Spleen (tissue), 11 donors: ENCODE data around the gene KIF2B. TPM values are rescaled to one million over a fixed set of nuclear protein-coding genes. Genes with fewer than 3 reads are reported as not detected.
"Not testable (repeated sequence)": the region's sequence is repeated elsewhere in the genome, so short reads cannot be mapped to it uniquely, and the experiment has no call there.

Source experiments
- DNase-seq: peaks from one replicate; pipeline ENCODE4 v3.0.0-alpha.2; 2020
- H3K27ac ChIP-seq, 8 donors: fragments of 200-600 bp; sonication (generic) in 7 of 8; 1 replicate in 4 of 8; 2 replicates in 4 of 8; pipeline versions ENCODE4 v1.5.0 to v1.8.0; 2016 to 2021; ENCODE audit warnings: inconsistent platforms in 4 of 8, mild to moderate bottlenecking in 4 of 8, moderate library complexity in 1 of 8
- H3K27me3 ChIP-seq, 7 donors: fragments of 200-600 bp; sonication (generic) in 6 of 7; replicated peaks in 1 of 7; 1 replicate in 4 of 7; 2 replicates in 3 of 7; pipeline versions ENCODE4 v1.5.0 to v1.8.0; 2016 to 2021; ENCODE audit warnings: inconsistent platforms in 3 of 7, mild to moderate bottlenecking in 1 of 7
- H3K36me3 ChIP-seq, 6 donors: fragments of 200-600 bp; sonication (generic) in 5 of 6; 1 replicate in 4 of 6; 2 replicates in 2 of 6; pipeline versions ENCODE4 v1.5.0 to v1.8.0; 2016 to 2021; ENCODE audit warnings: inconsistent platforms in 2 of 6
- H3K4me1 ChIP-seq, 6 donors: fragments of 200-600 bp; sonication (generic) in 5 of 6; 1 replicate in 3 of 6; 2 replicates in 3 of 6; pipeline versions ENCODE4 v1.5.0 to v1.8.0; 2016 to 2021; ENCODE audit warnings: inconsistent platforms in 3 of 6
- H3K4me3 ChIP-seq, 8 donors: fragments of 200-600 bp; sonication (generic) in 7 of 8; 1 replicate in 4 of 8; 2 replicates in 4 of 8; pipeline versions ENCODE4 v1.5.0 to v1.8.0; 2016 to 2021; ENCODE audit warnings: inconsistent platforms in 4 of 8, mild to moderate bottlenecking in 4 of 8, moderate library complexity in 2 of 8
- H3K9me3 ChIP-seq, 8 donors: fragments of 200-600 bp; sonication (generic) in 7 of 8; 1 replicate in 4 of 8; 2 replicates in 4 of 8; pipeline versions ENCODE4 v1.5.0 to v1.8.0; 2016 to 2021; ENCODE audit warnings: inconsistent platforms in 4 of 8
- POLR2A ChIP-seq, 3 donors: fragments of 450-650 bp; IDR thresholded peaks; one replicate each; pipeline ENCODE4 v1.5.1; 2017; ENCODE audit warnings: antibody characterized with exemption in 3 of 3, mild to moderate bottlenecking in 1 of 3
- POLR2AphosphoS5 ChIP-seq, 3 donors: sonication (generic); formaldehyde crosslinking; IDR thresholded peaks; one replicate each; pipeline ENCODE4 v1.5.1; 2017; ENCODE audit warnings: antibody characterized with exemption in 3 of 3
- WGBS, 5 donors: extraction: QIAGEN DNeasy Blood & Tissue Kit in 3 of 5; methylation state at CpG; one replicate each; pipeline versions ENCODE4 v1.1.5 to v1.1.7; 2013 to 2018; 5-methylcytosine and 5-hydroxymethylcytosine counted together
- intact Hi-C: fragments of 100-400 bp; cut with DNase I; formaldehyde crosslinking; loops from one replicate; pipeline ENCODE4 v1.15.0; 2023; ENCODE audit warnings: low total_unique reads
- polyA plus RNA-seq, 3 donors: library from polyadenylated mRNA; stranded (reverse); fragments of 200-250 nt; gene quantifications; one replicate each; pipeline ENCODE4 v1.2.1, GENCODE V29; 2013
- total RNA-seq, 7 donors: library from RNA; depleted of rRNA in 3 of 7; stranded (reverse); fragments of >200 nt in 3 of 7; fragmentation: NEBNext Ultra II Directional in 4 of 7; extraction: Animal tissue kit (Norgen Biotek cat#: 25700) in 4 of 7; gene quantifications; one replicate each; pipeline versions ENCODE4 v1.1.0 to v1.2.1, GENCODE V29; 2016 to 2021
- TF ChIP-seq, protein P1 (sequence below), 11 experiments: fragments of 200-600 bp in 7 of 11; fragments of 450-650 bp in 4 of 11; sonication (generic) in 4 of 11; IDR thresholded peaks in 8 of 11; conservative IDR thresholded peaks in 3 of 11; 1 replicate in 7 of 11; 2 replicates in 4 of 11; pipeline versions ENCODE4 v1.4.0 to v1.8.0; 2016 to 2021; ENCODE audit warnings: antibody characterized with exemption in 11 of 11, inconsistent platforms in 4 of 11, mild to moderate bottlenecking in 1 of 11
- donor health status: healthy with polysubstance abuse.
- donor health status: DM: no; HTN: no; CAD: no; lungs with moderate emphysema.
- donor health status: DM: no; HTN: no; CAD: no.
- donor health status: Bipolar disorder and iron deficiency.
- donor health status: healthy.
- donor health status: DM: no; HTN: no; CAD: no.
- donor health status: DM: yes; HTN: yes; CAD: no.

The KIF2B gene
- total and polyA plus RNA-seq, 10 donors, result not detected

DNA sequence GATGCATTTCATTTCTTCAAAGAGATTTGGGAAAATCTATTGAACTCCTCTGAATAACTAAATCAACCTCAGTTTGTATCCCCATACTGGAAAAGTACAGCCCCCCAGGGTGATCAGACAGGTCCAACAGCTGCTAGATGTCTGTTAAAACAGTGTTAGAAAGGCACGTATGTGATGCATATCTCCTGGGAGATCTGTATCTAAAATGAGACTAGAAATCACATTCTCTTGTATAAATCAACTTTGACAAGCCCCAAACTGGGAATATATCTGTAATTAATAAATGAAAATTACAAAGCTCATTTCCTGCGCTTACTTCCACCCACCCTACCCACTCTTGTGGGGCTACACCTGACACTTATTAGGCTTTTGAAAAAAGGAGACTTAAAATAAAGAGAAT is 3.8 kb upstream of the KIF2B start:
- intact Hi-C loops, result no loop called here
- TF ChIP-seq POLR2AphosphoS5 (IDR thresholded peaks at IDR 0.05) (no peak), POLR2A (IDR thresholded peaks at IDR 0.05) (no peak)
- TF ChIP-seq, protein P1, sequence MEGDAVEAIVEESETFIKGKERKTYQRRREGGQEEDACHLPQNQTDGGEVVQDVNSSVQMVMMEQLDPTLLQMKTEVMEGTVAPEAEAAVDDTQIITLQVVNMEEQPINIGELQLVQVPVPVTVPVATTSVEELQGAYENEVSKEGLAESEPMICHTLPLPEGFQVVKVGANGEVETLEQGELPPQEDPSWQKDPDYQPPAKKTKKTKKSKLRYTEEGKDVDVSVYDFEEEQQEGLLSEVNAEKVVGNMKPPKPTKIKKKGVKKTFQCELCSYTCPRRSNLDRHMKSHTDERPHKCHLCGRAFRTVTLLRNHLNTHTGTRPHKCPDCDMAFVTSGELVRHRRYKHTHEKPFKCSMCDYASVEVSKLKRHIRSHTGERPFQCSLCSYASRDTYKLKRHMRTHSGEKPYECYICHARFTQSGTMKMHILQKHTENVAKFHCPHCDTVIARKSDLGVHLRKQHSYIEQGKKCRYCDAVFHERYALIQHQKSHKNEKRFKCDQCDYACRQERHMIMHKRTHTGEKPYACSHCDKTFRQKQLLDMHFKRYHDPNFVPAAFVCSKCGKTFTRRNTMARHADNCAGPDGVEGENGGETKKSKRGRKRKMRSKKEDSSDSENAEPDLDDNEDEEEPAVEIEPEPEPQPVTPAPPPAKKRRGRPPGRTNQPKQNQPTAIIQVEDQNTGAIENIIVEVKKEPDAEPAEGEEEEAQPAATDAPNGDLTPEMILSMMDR (IDR thresholded peaks at IDR 0.05 in 8 of 11, conservative IDR thresholded peaks at IDR 0.05 in 3 of 11), result no peak

DNA sequence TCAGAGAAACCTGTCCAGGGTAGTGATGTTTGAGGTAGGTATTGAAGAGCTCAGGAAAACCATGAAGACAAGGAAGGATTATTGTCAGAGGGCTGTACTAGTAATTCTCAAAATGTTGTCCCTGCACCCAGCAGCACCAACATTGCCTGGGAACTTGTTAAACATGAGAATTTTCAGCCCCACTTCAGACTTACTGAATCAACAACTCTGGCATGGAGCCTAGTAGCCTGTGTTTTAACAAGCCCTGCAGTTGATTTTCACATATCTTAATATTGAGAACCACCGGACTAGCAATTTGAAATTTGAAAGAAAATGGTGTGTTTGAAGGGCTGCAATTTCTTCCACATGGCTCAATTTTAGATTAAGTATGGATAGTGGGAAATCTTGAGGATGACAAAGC is 2.8 kb upstream of the KIF2B start:
- H3K4me3 ChIP-seq, result no peak overlapping the region
- intact Hi-C loops, result no loop called here
- H3K27me3 ChIP-seq, result no peaks in the 10 kb centered on the region
- TF ChIP-seq POLR2AphosphoS5 (IDR thresholded peaks at IDR 0.05) (no peak), POLR2A (IDR thresholded peaks at IDR 0.05) (no peak)
- TF ChIP-seq, protein P1 (IDR thresholded peaks at IDR 0.05 in 8 of 11, conservative IDR thresholded peaks at IDR 0.05 in 3 of 11), result no peak
- H3K9me3 ChIP-seq, result peaks cover 0 to 21% (median 9%) of the 10 kb centered on the region in 8 donors
- H3K27ac ChIP-seq, result no peak overlapping the region
- 72 to 93% (median 90%) methylated on average over 1 of the region's 1 CpG for WGBS, 5 donors
- DNase-seq, result no peak
- no peaks in the 10 kb centered on the region for H3K36me3 ChIP-seq
- H3K4me1 ChIP-seq, result no peaks in the 10 kb centered on the region

More for the DNA sequence above, 3.8 kb upstream of the KIF2B start:
- Histone ChIP-seq H3K9me3 (peaks cover 0 to 17% (median 9%) of the 10 kb centered on the region in 8 donors), H3K27me3 (no peaks in the 10 kb centered on the region), H3K4me3 (no peak overlapping the region), H3K27ac (no peak overlapping the region), H3K36me3 (no peaks in the 10 kb centered on the region), H3K4me1 (no peaks in the 10 kb centered on the region)
- 56 to 70% (median 62%) methylated on average over 2 of the region's 2 CpGs for WGBS, 5 donors
- no peak for DNase-seq

DNA sequence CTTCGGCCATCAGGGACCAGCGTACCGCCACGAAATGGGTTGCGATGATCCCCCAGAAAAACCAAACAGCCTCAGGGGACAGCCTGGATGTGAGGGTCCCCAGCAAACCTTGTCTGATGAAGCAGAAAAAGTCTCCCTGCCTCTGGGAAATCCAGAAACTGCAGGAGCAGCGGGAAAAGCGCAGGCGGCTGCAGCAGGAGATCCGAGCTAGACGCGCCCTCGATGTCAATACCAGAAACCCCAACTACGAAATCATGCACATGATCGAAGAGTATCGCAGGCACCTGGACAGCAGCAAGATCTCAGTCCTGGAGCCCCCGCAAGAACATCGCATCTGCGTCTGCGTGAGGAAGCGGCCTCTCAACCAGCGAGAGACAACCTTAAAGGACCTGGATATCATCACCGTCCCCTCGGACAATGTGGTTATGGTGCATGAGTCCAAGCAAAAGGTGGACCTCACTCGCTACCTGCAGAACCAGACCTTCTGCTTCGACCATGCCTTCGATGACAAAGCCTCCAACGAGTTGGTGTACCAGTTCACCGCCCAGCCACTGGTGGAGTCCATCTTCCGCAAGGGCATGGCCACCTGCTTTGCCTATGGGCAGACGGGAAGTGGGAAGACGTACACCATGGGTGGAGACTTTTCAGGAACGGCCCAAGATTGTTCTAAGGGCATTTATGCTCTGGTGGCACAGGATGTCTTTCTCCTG is 769 bp downstream of the KIF2B start:
- no peak for DNase-seq
- Histone ChIP-seq H3K4me1 (no peaks in the 10 kb centered on the region), H3K27me3 (no peaks in the 10 kb centered on the region), H3K9me3 (peaks cover 0 to 21% (median 9%) of the 10 kb centered on the region in 8 donors), H3K27ac (no peak overlapping the region), H3K4me3 (no peak overlapping the region), H3K36me3 (no peaks in the 10 kb centered on the region)
- 89 to 95% (median 92%) methylated on average over 31 to 32 of the region's 32 CpGs for WGBS, 5 donors
- intact Hi-C loops, result no loop called here
- no peak for TF ChIP-seq POLR2A (IDR thresholded peaks at IDR 0.05)
- TF ChIP-seq, protein P1 (IDR thresholded peaks at IDR 0.05 in 8 of 11, conservative IDR thresholded peaks at IDR 0.05 in 3 of 11), result no peak
- no peak for TF ChIP-seq POLR2AphosphoS5 (IDR thresholded peaks at IDR 0.05)

DNA sequence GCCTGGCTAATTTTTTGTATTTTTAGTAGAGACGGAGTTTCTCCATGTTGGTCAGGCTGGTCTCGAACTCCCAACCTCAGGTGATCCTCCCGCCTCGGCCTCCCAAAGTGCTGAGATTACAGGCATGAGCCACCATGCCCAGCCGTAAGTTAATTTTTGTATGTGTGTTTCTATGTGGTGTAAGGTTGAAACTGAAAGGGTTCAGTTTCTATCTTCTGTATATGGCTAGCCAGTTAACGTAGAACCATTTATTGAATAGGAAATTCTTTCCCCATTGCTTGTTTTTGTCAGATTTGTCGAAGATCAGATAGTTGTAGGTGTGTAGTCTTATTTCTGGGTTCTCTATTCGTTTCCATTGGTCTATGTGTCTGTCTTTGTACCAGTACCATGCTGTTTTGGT is 12.0 kb downstream of the KIF2B start:
- intact Hi-C loops, result loop anchor here (5.0 kb wide), 1 partner anchor 258 kb away; no protein-coding TSS in a partner anchor

More for the DNA sequence above, 12.0 kb downstream of the KIF2B start:
- not testable (repeated sequence) for DNase-seq, H3K27ac ChIP-seq, H3K27me3 ChIP-seq, H3K4me1 ChIP-seq, H3K36me3 ChIP-seq, H3K4me3 ChIP-seq
- H3K9me3 ChIP-seq, result peaks cover 0 to 25% (median 8%) of the 10 kb centered on the region in 8 donors
- WGBS, 5 donors, result 73 to 79% (median 77%) methylated on average over 8 of the region's 8 CpGs
